GM21390 (cell line): ENCODE results near the gene UTY.
A peak's percentile ranks its signal among the peaks of the same experiment; 100 is the strongest.

Source experiments
- ATAC-seq: cut with Tn5 transposase; IDR thresholded peaks from one replicate; pipeline ENCODE4 v1.9.1; 2021; ENCODE audit not compliant: unreplicated experiment

The UTY gene

GRCh38 chrY:13416869-13417661 is 62.8 kb downstream of the UTY start:
- peak; percentile 76 for ATAC-seq

DNA sequence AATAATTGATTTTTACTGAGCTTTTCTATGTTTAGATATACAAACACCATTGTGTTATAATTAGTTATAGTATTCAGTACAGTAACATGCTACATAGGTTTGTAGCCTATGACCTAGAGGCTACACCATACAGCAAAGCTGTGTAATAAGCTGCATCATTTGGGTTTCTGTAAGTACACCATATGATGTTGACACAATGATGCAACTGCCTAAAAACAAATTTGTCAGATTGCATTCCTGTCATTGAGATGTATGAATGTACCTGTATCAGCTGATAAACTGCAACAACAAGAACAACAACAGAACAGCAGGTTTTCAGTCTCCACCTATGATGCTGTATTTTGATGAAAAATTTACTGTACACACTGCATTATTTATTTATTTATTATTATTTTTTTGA is 64.3 kb downstream of the UTY start:
- no peak for ATAC-seq

DNA sequence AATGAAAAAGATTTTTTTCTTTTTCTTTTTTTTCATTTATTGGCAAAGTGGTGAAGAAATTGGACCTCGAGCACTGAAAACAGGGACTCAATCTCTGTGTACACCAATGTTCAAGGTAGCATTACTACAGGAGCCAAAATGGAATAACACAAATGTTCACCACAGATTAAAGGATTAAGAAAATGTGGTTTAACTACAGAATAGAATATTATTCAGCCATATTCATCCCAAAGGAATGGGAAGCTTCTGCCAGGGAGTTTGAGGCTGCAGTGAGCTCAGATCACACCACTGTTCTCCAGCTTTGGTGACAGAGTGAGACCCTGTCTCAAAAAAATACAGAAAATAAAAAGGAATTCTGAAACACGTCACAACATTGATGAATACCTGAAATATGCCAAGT is 81.0 kb downstream of the UTY start:
- no peak for ATAC-seq

DNA sequence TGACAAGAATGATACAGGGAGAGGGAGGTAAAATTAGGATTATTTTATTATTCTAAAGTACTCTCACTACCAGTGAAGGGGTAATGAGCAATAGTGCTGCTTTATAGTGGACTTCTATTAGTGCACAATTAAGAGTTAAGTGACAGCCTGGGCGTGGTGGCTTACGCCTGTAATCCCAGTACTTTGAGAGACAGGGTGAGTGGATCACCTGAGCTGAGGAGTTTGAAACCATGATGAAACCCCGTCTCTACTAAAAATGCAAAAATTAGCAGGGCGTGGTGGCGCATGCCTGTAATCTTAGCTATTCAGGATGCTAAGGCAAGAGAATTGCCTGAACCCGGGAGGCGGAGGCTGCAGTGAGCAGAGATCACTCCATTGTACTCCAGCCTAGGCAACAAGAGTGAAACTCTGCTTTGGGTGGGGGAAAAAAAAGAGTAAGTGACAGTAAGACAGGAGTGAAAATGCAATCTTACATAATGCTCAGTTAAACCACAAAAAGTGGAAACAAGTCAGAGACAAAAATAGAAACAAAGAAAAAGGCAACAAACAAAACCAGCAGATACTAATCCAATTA is 98.6 kb downstream of the UTY start:
- ATAC-seq = peak; percentile 75

DNA sequence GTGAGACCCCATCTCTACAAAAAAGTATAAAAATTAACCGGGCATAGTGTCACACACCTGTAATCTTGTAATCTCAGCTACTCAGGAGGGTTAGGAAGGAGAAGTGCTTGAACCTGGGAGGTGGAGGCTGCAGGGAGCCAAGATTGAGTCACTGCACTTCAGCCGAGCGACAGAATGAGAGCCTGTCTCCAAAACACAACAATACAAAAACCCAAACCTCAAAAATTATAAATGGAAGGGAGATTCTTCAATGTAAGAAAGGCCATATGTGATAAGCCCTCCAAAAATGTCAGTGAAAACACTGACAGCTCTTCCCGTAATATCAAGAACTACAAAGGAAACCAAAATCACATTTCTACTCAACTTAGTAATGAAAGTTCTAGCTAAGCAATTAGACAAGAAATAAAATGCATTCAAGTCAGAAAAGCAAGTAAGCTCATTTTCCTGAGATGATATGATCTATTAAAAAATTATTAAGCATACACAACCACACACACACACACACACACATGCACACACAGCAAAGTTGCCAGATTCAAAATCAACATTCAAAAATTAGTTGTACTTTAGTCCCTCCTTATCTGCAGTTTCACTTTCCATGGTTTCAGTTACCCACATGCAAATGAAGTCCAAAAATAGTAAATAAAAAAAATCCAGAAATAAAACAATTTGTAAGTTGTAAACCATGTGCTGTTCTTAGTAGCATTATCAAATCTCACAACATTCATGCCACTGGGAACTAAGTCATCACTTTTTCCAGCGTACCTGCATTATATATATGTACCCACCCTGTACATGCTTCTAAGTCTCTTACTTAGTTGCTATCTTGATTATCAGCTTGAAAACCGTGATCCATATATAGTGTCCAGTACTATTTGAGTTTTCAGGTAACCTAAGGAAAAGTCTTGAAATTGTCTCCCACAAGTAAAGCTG is 108.7 kb downstream of the UTY start:
- no peak for ATAC-seq

- no peak for ATAC-seq
Observed at GRCh38 chrY:13370245-13370644, 109.6 kb downstream of the UTY start.

- ATAC-seq = no peak
Observed at GRCh38 chrY:13368513-13368845, 111.4 kb downstream of the UTY start.

GRCh38 chrY:13363641-13364040 is 116.2 kb downstream of the UTY start:
- no peak for ATAC-seq

- ATAC-seq = no peak
Observed at GRCh38 chrY:13362662-13363061, 117.2 kb downstream of the UTY start.

DNA sequence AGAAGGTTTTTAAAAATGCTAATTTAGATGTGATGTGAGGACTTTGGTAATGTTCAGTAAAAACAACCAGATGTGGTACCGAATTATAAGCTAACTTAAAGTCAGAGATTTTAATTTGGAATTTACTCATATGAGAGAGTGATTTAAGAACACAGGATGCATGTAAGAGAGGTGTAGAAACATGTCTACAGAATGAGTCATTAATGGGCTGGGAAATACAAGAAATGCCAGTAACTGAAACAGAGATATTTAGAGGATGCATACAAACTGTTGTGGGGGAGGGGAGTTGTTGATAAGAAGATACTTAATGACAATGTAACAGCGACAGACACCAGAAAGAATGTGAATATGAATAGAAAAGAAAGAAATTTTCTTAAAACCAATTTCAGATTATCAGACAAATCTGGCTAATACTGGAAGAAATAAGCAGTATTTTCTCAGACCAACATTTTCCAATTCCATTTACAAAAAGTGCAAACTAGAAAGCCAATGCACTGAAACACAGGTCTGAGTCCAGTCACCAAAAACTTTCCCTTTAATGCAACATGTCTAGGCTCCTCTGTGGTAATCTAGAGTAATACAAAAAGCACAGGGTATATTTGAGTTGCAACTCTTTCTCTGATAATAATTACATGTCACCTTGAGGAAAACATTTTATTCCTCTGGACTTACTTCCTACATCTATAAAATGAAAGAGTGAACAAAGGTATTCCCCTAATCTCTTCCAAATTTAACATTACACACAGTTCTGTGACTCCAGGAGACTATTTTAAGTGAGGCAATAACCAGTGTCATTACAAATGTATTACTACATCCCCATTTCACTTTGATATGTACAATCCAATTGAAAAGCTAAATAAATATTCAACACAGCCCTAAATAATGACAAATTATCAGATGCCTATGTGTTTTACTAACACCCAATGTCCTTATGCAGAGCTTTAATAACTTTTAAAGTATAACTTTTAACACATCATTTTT is 117.9 kb downstream of the UTY start:
- no peak for ATAC-seq

GRCh38 chrY:13351443-13351842 is 128.4 kb downstream of the UTY start:
- no peak for ATAC-seq

GRCh38 chrY:13347106-13347505 is 132.7 kb downstream of the UTY start:
- ATAC-seq = no peak

- ATAC-seq = no peak
Observed at GRCh38 chrY:13345549-13345948, 134.3 kb downstream of the UTY start.

GRCh38 chrY:13343307-13343946 is 136.4 kb downstream of the UTY start:
- ATAC-seq = no peak

DNA sequence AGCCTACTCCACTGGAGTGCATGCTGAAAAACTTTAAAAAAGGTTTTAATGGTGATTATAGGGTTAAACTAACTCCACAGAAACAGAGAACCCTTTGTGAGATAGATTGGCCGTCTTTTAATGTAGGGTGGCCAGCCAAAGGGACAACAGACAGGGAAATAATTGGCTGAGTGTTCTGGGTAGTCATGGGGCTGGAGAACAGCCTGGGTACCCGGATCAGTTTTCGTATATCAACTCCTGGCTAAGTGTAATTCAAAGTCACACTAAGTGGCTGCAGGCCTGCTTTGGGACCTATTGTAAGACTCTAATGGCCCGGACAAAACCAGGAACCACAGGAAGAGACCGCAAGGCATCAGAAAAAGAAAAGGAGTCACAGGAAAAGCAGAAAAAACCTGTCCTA is 139.9 kb downstream of the UTY start:
- no peak for ATAC-seq

DNA sequence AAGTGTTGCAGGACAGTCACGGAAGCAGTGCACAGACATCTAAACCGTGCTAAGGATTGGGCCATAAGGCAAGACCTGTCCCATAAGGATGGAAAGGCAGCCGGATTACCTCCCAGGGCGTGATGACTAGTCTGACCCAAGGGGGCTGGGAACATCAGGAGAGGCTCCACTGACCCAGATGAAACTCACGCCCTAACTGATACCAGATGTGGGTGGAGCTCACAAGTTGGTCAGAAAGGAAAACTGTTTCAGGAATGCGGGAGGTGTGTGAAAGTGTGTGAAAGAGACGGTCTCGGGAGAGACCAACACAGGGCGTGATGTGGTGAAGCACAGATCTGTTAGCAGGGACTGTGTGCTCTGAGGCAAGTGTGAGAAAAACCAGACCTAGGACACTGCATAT is 140.5 kb downstream of the UTY start:
- ATAC-seq = no peak

GRCh38 chrY:13338711-13339110 is 141.1 kb downstream of the UTY start:
- no peak for ATAC-seq

GRCh38 chrY:13337934-13338333 is 141.9 kb downstream of the UTY start:
- no peak for ATAC-seq

GRCh38 chrY:13333791-13334190 is 146.0 kb downstream of the UTY start:
- no peak for ATAC-seq

DNA sequence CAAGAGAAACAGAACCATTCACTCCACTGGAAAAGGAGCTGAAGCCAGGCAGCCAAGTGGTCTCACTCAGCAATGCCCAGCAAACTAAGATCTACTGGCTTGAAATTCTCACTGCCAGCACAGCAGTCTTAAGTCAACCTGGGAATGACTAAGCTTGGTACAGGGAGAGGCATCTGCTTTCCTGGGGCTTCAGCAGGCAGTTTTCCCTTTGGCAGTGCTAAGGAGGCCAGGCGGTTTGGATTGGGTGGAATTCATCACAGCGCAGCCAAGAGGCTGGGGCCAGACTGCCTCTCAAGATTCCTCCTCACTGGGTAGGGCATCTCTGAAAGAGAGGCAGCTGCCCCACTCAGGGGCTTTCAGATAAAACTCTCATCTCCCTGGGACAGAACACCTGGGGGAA is 149.2 kb downstream of the UTY start:
- ATAC-seq = no peak
